Mucosa of stomach (tissue), 1 donor: ENCODE results near the gene SH3GL1.

ENCODE experiments used
- H3K27me3 ChIP-seq: one replicate; pipeline ENCODE4 v1.7.0; 2013; ENCODE audit warnings: mild to moderate bottlenecking, low read length; ENCODE audit not compliant: control insufficient read depth, insufficient read depth
- H3K36me3 ChIP-seq: one replicate; pipeline ENCODE4 v1.7.0; 2013; ENCODE audit warnings: low read length; ENCODE audit not compliant: control insufficient read depth, insufficient read depth
- H3K4me1 ChIP-seq: one replicate; pipeline ENCODE4 v1.7.0; 2013; ENCODE audit warnings: mild to moderate bottlenecking, low read length; ENCODE audit not compliant: control insufficient read depth, insufficient read depth
- H3K4me3 ChIP-seq: one replicate; pipeline ENCODE4 v1.7.0; 2013; ENCODE audit warnings: low read length
- H3K9ac ChIP-seq: one replicate; pipeline ENCODE4 v1.7.0; 2013; ENCODE audit warnings: mild to moderate bottlenecking, low read length, moderate library complexity
- H3K9me3 ChIP-seq: one replicate; pipeline ENCODE4 v1.7.0; 2013; ENCODE audit warnings: mild to moderate bottlenecking, low read length, moderate library complexity; ENCODE audit not compliant: control insufficient read depth
- donor health status: Pancreatic carcinoma.

Gene SH3GL1

GRCh38 chr19:4400135-4400936 is at the start of gene SH3GL1:
SH3GL1 (minus strand) TSS chr19:4400547; CDS start chr19:4400368, 179 bp downstream.
- Histone ChIP-seq H3K27me3 (no peaks in the 10 kb centered on the region), H3K4me1 (peaks cover 6% of the 10 kb centered on the region), H3K4me3 (peak within 1 kb of the TSS; percentile 84), H3K9me3 (no peaks in the 10 kb centered on the region), H3K36me3 (peaks cover 3% of the 10 kb centered on the region), H3K9ac (peak within 1 kb of the TSS; percentile 89)

- no peak overlapping the region for H3K9ac ChIP-seq
- H3K4me3 ChIP-seq, result no peak overlapping the region
- no peaks in the 10 kb centered on the region for H3K27me3 ChIP-seq
- peaks cover 20% of the 10 kb centered on the region for H3K36me3 ChIP-seq
- no peaks in the 10 kb centered on the region for H3K9me3 ChIP-seq
- peaks cover 3% of the 10 kb centered on the region for H3K4me1 ChIP-seq
Observed at GRCh38 chr19:4449639-4450028, 49.3 kb upstream of the SH3GL1 start.

- Histone ChIP-seq H3K9me3 (no peaks in the 10 kb centered on the region), H3K4me3 (no peak overlapping the region), H3K27me3 (no peaks in the 10 kb centered on the region), H3K4me1 (peaks cover 3% of the 10 kb centered on the region), H3K36me3 (peaks cover 20% of the 10 kb centered on the region), H3K9ac (no peak overlapping the region)
Observed at GRCh38 chr19:4449022-4449638, 48.8 kb upstream of the SH3GL1 start.

GRCh38 chr19:4448147-4448985 is 48.0 kb upstream of the SH3GL1 start:
- H3K36me3 ChIP-seq, result peaks cover 20% of the 10 kb centered on the region
- no peak overlapping the region for H3K4me3 ChIP-seq
- no peaks in the 10 kb centered on the region for H3K9me3 ChIP-seq
- H3K9ac ChIP-seq, result no peak overlapping the region
- H3K27me3 ChIP-seq, result no peaks in the 10 kb centered on the region
- H3K4me1 ChIP-seq, result peaks cover 3% of the 10 kb centered on the region

- Histone ChIP-seq H3K36me3 (peaks cover 20% of the 10 kb centered on the region), H3K9ac (no peak overlapping the region), H3K27me3 (no peaks in the 10 kb centered on the region), H3K4me3 (no peak overlapping the region), H3K9me3 (no peaks in the 10 kb centered on the region), H3K4me1 (peaks cover 3% of the 10 kb centered on the region)
Observed at GRCh38 chr19:4447327-4448146, 47.2 kb upstream of the SH3GL1 start.

GRCh38 chr19:4446704-4447200 is 46.4 kb upstream of the SH3GL1 start:
- no peak overlapping the region for H3K4me3 ChIP-seq
- H3K27me3 ChIP-seq, result no peaks in the 10 kb centered on the region
- H3K9me3 ChIP-seq, result no peaks in the 10 kb centered on the region
- peaks cover 3% of the 10 kb centered on the region for H3K4me1 ChIP-seq
- H3K36me3 ChIP-seq, result peaks cover 20% of the 10 kb centered on the region
- H3K9ac ChIP-seq, result no peak overlapping the region

GRCh38 chr19:4445963-4446703 is 45.8 kb upstream of the SH3GL1 start:
- H3K4me1 ChIP-seq, result peaks cover 3% of the 10 kb centered on the region
- no peaks in the 10 kb centered on the region for H3K9me3 ChIP-seq
- H3K9ac ChIP-seq, result no peak overlapping the region
- no peak overlapping the region for H3K4me3 ChIP-seq
- H3K27me3 ChIP-seq, result no peaks in the 10 kb centered on the region
- H3K36me3 ChIP-seq, result peaks cover 20% of the 10 kb centered on the region

- H3K9ac ChIP-seq, result no peak overlapping the region
- H3K27me3 ChIP-seq, result no peaks in the 10 kb centered on the region
- H3K4me3 ChIP-seq, result no peak overlapping the region
- peaks cover 3% of the 10 kb centered on the region for H3K4me1 ChIP-seq
- peaks cover 20% of the 10 kb centered on the region for H3K36me3 ChIP-seq
- H3K9me3 ChIP-seq, result no peaks in the 10 kb centered on the region
Observed at GRCh38 chr19:4444765-4445741, 44.7 kb upstream of the SH3GL1 start.

- H3K9me3 ChIP-seq, result no peaks in the 10 kb centered on the region
- H3K27me3 ChIP-seq, result no peaks in the 10 kb centered on the region
- peaks cover under 1% of the 10 kb centered on the region for H3K4me1 ChIP-seq
- H3K9ac ChIP-seq, result no peak overlapping the region
- H3K36me3 ChIP-seq, result peaks cover 20% of the 10 kb centered on the region
- H3K4me3 ChIP-seq, result no peak overlapping the region
Observed at GRCh38 chr19:4443966-4444764, 43.8 kb upstream of the SH3GL1 start.
